ENCODE data around the gene CLCN5. TPM values are rescaled to one million over a fixed set of nuclear protein-coding genes. Genes with fewer than 3 reads are reported as not detected.

The CLCN5 gene
- total and polyA plus RNA-seq, 2 experiments from 2014 or later: 1.8 to 2.9 TPM

- in situ Hi-C loops (cut with MboI): no loop called here
- Histone ChIP-seq H3K9me2 (ENCODE audit: insufficient read depth) (no peaks in the 10 kb centered on the region), H3K4me3 (no peak overlapping the region), H2AFZ (no peak overlapping the region), H3K4me2 (ENCODE audit: unreplicated experiment) (no peak overlapping the region), H3K27me3 (replicated peaks; ENCODE audit: insufficient read depth) (no peaks in the 10 kb centered on the region), H3K9me3 (ENCODE audit: low read depth) (no peaks in the 10 kb centered on the region), H3K4me1 (ENCODE audit: insufficient read depth) (no peaks in the 10 kb centered on the region), H3K9ac (no peak overlapping the region), H3K27ac (no peak overlapping the region), H3K79me2 (ENCODE audit: insufficient read depth) (no peaks in the 10 kb centered on the region), H4K20me1 (ENCODE audit: insufficient read depth) (no peaks in the 10 kb centered on the region), H3F3A (ENCODE audit: insufficient read depth) (no peaks in the 10 kb centered on the region), H3K36me3 (ENCODE audit: low read depth) (no peaks in the 10 kb centered on the region)
- 80 to 85% methylated on average over 4 of the region's 4 CpGs for WGBS, 2 experiments (ENCODE audit: low coverage in 1 of 2, low lambda C conversion rate in 2 of 2, missing lambda C conversion rate in 2 of 2)
- no peak for DNase-seq
- TF ChIP-seq EZH2 (IDR thresholded peaks at IDR 0.05; ENCODE audit: insufficient read depth, poor library complexity, severe bottlenecking): no peak
- no peak for TF ChIP-seq EZH2phosphoT487 (IDR thresholded peaks at IDR 0.05; ENCODE audit: insufficient read depth, low read depth)
Measured at GRCh38 chrX:50075630-50076339, 153.4 kb downstream of the CLCN5 start.

- no peak overlapping the region for H3K27ac ChIP-seq
- no peaks in the 10 kb centered on the region for H3K9me3 ChIP-seq (ENCODE audit: low read depth)
- 35 to 36% methylated on average over 3 of the region's 3 CpGs for WGBS, 2 experiments (ENCODE audit: low coverage in 1 of 2, low lambda C conversion rate in 2 of 2, missing lambda C conversion rate in 2 of 2)
- H3K27me3 ChIP-seq (replicated peaks; ENCODE audit: insufficient read depth): no peaks in the 10 kb centered on the region
- no peaks in the 10 kb centered on the region for H4K20me1 ChIP-seq (ENCODE audit: insufficient read depth)
- no peaks in the 10 kb centered on the region for H3K4me1 ChIP-seq (ENCODE audit: insufficient read depth)
- H3F3A ChIP-seq (ENCODE audit: insufficient read depth): no peaks in the 10 kb centered on the region
- no peak overlapping the region for H2AFZ ChIP-seq
- H3K4me2 ChIP-seq (ENCODE audit: unreplicated experiment): no peak overlapping the region
- peak; percentile 10 for DNase-seq
- H3K36me3 ChIP-seq (ENCODE audit: low read depth): no peaks in the 10 kb centered on the region
- H3K4me3 ChIP-seq: no peak overlapping the region
- no peak overlapping the region for H3K9ac ChIP-seq
- TF ChIP-seq EZH2 (IDR thresholded peaks at IDR 0.05; ENCODE audit: insufficient read depth, poor library complexity, severe bottlenecking) (no peak), EZH2phosphoT487 (IDR thresholded peaks at IDR 0.05; ENCODE audit: insufficient read depth, low read depth) (no peak)
- no peaks in the 10 kb centered on the region for H3K79me2 ChIP-seq (ENCODE audit: insufficient read depth)
- H3K9me2 ChIP-seq (ENCODE audit: insufficient read depth): no peaks in the 10 kb centered on the region
- in situ Hi-C loops (cut with MboI): no loop called here
Measured at GRCh38 chrX:50081282-50081889, 159.0 kb downstream of the CLCN5 start.

DNA sequence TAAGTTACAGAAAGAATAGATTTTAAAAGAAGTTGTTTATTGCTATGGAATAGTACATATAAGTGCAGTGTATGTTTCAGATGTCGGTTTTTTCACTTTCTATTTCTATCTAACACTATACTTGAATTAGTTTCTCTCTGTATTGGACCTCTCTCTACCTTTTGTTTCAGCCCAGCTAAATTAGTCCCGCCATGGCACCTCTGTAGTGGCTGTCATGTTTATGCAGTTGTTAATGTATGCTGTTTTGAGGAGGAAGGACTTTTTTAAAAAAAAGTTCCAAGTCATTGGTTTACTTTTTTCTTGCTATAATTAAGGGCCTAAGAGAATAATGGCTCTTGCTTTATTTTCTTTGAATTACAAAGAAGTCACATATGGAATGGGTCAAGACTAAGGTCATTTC, 160.3 kb downstream of the CLCN5 start:
- Histone ChIP-seq H3K4me1 (ENCODE audit: insufficient read depth) (no peaks in the 10 kb centered on the region), H3K27me3 (replicated peaks; ENCODE audit: insufficient read depth) (no peaks in the 10 kb centered on the region), H3F3A (ENCODE audit: insufficient read depth) (no peaks in the 10 kb centered on the region), H3K36me3 (ENCODE audit: low read depth) (no peaks in the 10 kb centered on the region), H3K9me3 (ENCODE audit: low read depth) (no peaks in the 10 kb centered on the region), H4K20me1 (ENCODE audit: insufficient read depth) (no peaks in the 10 kb centered on the region), H3K27ac (no peak overlapping the region), H3K9me2 (ENCODE audit: insufficient read depth) (no peaks in the 10 kb centered on the region), H3K4me2 (ENCODE audit: unreplicated experiment) (no peak overlapping the region), H3K9ac (no peak overlapping the region), H3K79me2 (ENCODE audit: insufficient read depth) (no peaks in the 10 kb centered on the region), H2AFZ (no peak overlapping the region), H3K4me3 (no peak overlapping the region)
- no peak for DNase-seq
- TF ChIP-seq EZH2 (IDR thresholded peaks at IDR 0.05; ENCODE audit: insufficient read depth, poor library complexity, severe bottlenecking): no peak
- TF ChIP-seq EZH2phosphoT487 (IDR thresholded peaks at IDR 0.05; ENCODE audit: insufficient read depth, low read depth): no peak
- WGBS, 2 experiments (ENCODE audit: low coverage in 1 of 2, low lambda C conversion rate in 2 of 2, missing lambda C conversion rate in 2 of 2): 90 to 96% methylated on average over 2 of the region's 2 CpGs
- in situ Hi-C loops (cut with MboI): no loop called here

DNA sequence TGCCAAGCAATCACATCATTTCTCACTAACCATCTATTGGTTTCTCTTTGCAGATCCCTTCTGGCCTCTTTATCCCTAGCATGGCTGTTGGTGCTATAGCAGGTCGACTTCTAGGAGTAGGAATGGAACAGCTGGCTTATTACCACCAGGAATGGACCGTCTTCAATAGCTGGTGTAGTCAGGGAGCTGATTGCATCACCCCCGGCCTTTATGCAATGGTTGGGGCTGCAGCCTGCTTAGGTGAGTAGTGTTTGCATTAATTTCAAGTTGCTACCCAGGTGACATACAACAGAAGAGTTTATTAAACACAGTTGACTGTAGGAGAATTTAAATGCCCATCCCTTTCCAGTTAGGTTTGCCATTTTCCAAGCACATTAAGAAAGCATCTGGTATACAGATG, 166.2 kb downstream of the CLCN5 start:
- Histone ChIP-seq H3K9ac (no peak overlapping the region), H3K27me3 (replicated peaks; ENCODE audit: insufficient read depth) (no peaks in the 10 kb centered on the region), H3K9me3 (ENCODE audit: low read depth) (no peaks in the 10 kb centered on the region), H3K36me3 (ENCODE audit: low read depth) (no peaks in the 10 kb centered on the region), H3K27ac (no peak overlapping the region), H3K79me2 (ENCODE audit: insufficient read depth) (no peaks in the 10 kb centered on the region), H2AFZ (no peak overlapping the region), H3K4me2 (ENCODE audit: unreplicated experiment) (no peak overlapping the region), H3K4me3 (no peak overlapping the region), H3F3A (ENCODE audit: insufficient read depth) (no peaks in the 10 kb centered on the region), H3K9me2 (ENCODE audit: insufficient read depth) (no peaks in the 10 kb centered on the region), H3K4me1 (ENCODE audit: insufficient read depth) (no peaks in the 10 kb centered on the region), H4K20me1 (ENCODE audit: insufficient read depth) (no peaks in the 10 kb centered on the region)
- DNase-seq: no peak
- WGBS, 2 experiments (ENCODE audit: low coverage in 1 of 2, low lambda C conversion rate in 2 of 2, missing lambda C conversion rate in 2 of 2): 60 to 61% methylated on average over 2 to 3 of the region's 3 CpGs
- TF ChIP-seq EZH2phosphoT487 (IDR thresholded peaks at IDR 0.05; ENCODE audit: insufficient read depth, low read depth): no peak
- no peak for TF ChIP-seq EZH2 (IDR thresholded peaks at IDR 0.05; ENCODE audit: insufficient read depth, poor library complexity, severe bottlenecking)
- in situ Hi-C loops (cut with MboI): no loop called here
